HUES6 (cell line): ENCODE data around the gene ZNF213.

Experiments
- H3K27ac ChIP-seq: 2 replicates; pipeline ENCODE4 v1.7.0; 2013; ENCODE audit warnings: low read depth, mild to moderate bottlenecking, low read length, inconsistent platforms
- H3K27me3 ChIP-seq: 2 replicates; pipeline ENCODE4 v1.6.1; 2013; ENCODE audit warnings: low read length; ENCODE audit not compliant: control insufficient read depth, insufficient read depth
- H3K36me3 ChIP-seq: 2 replicates; pipeline ENCODE4 v1.6.1; 2013; ENCODE audit warnings: low read length; ENCODE audit not compliant: control insufficient read depth, insufficient read depth
- H3K4me1 ChIP-seq: 2 replicates; pipeline ENCODE4 v1.6.1; 2013; ENCODE audit warnings: low read length; ENCODE audit not compliant: control insufficient read depth, insufficient read depth
- H3K4me3 ChIP-seq: 2 replicates; pipeline ENCODE4 v1.5.1; 2013; ENCODE audit warnings: low read depth, low read length
- H3K9ac ChIP-seq: one replicate; pipeline ENCODE4 v1.6.1; 2013; ENCODE audit warnings: mild to moderate bottlenecking, low read length
- H3K9me3 ChIP-seq: 2 replicates; pipeline ENCODE4 v1.6.1; 2013; ENCODE audit warnings: low read depth, low read length; ENCODE audit not compliant: control insufficient read depth, insufficient read depth

The ZNF213 gene

GRCh38 chr16:3134338-3135125, at the start of gene ZNF213:
ZNF213 (plus strand) TSS chr16:3135029; CDS start chr16:3137281, 2,252 bp downstream.
- no peaks in the 10 kb centered on the region for H3K9me3 ChIP-seq
- peak within 1 kb of the TSS; percentile 93 for H3K27ac ChIP-seq
- H3K27me3 ChIP-seq: no peaks in the 10 kb centered on the region
- H3K4me3 ChIP-seq: peak within 1 kb of the TSS; percentile 98
- H3K9ac ChIP-seq: peak within 1 kb of the TSS; percentile 97
- H3K4me1 ChIP-seq: peaks cover 10% of the 10 kb centered on the region
- peaks cover 15% of the 10 kb centered on the region for H3K36me3 ChIP-seq

- H3K27ac ChIP-seq: peak overlapping the region; percentile 2; the same call in 1 of the 2 replicates
- peaks cover 33% of the 10 kb centered on the region for H3K36me3 ChIP-seq
- H3K9ac ChIP-seq: no peak overlapping the region
- peaks cover 17% of the 10 kb centered on the region for H3K4me1 ChIP-seq
- H3K27me3 ChIP-seq: no peaks in the 10 kb centered on the region
- no peak overlapping the region for H3K4me3 ChIP-seq
- no peaks in the 10 kb centered on the region; the same call in 1 of the 2 replicates for H3K9me3 ChIP-seq
Measured at GRCh38 chr16:3085868-3086595, 48.8 kb upstream of the ZNF213 start.

- H3K9me3 ChIP-seq: no peaks in the 10 kb centered on the region
Measured at GRCh38 chr16:3086596-3087242, 48.1 kb upstream of the ZNF213 start.

GRCh38 chr16:3087243-3088235, 47.3 kb upstream of the ZNF213 start:
- no peak overlapping the region for H3K9ac ChIP-seq
- peaks cover 48% of the 10 kb centered on the region for H3K36me3 ChIP-seq
- no peaks in the 10 kb centered on the region for H3K9me3 ChIP-seq
- 0 out of 2 replicates have a peak overlapping the region, but pooled peaks have one; percentile 2 for H3K27ac ChIP-seq
- H3K27me3 ChIP-seq: no peaks in the 10 kb centered on the region
- no peak overlapping the region for H3K4me3 ChIP-seq
- peaks cover 17% of the 10 kb centered on the region for H3K4me1 ChIP-seq

More at GRCh38 chr16:3086596-3087242, 48.1 kb upstream of the ZNF213 start:
- peaks cover 40% of the 10 kb centered on the region for H3K36me3 ChIP-seq
- H3K27me3 ChIP-seq: no peaks in the 10 kb centered on the region
- peaks cover 17% of the 10 kb centered on the region for H3K4me1 ChIP-seq
- peak overlapping the region; percentile 2; the same call in 1 of the 2 replicates for H3K27ac ChIP-seq
- H3K4me3 ChIP-seq: no peak overlapping the region
- no peak overlapping the region for H3K9ac ChIP-seq

GRCh38 chr16:3088450-3088849, 46.4 kb upstream of the ZNF213 start:
- H3K9ac ChIP-seq: no peak overlapping the region
- H3K9me3 ChIP-seq: no peaks in the 10 kb centered on the region
- peaks cover 54% of the 10 kb centered on the region for H3K36me3 ChIP-seq
- H3K4me3 ChIP-seq: no peak overlapping the region
- H3K4me1 ChIP-seq: peaks cover 17% of the 10 kb centered on the region
- no peaks in the 10 kb centered on the region for H3K27me3 ChIP-seq
- no peak overlapping the region for H3K27ac ChIP-seq

- H3K4me3 ChIP-seq: no peak overlapping the region
- H3K9ac ChIP-seq: no peak overlapping the region
- H3K9me3 ChIP-seq: no peaks in the 10 kb centered on the region
- peaks cover 17% of the 10 kb centered on the region for H3K4me1 ChIP-seq
- H3K27me3 ChIP-seq: no peaks in the 10 kb centered on the region
- no peak overlapping the region for H3K27ac ChIP-seq
- H3K36me3 ChIP-seq: peaks cover 54% of the 10 kb centered on the region
Measured at GRCh38 chr16:3088925-3089716, 45.7 kb upstream of the ZNF213 start.

GRCh38 chr16:3089717-3090592, 44.9 kb upstream of the ZNF213 start:
- H3K27me3 ChIP-seq: no peaks in the 10 kb centered on the region
- peaks cover 54% of the 10 kb centered on the region for H3K36me3 ChIP-seq
- H3K27ac ChIP-seq: no peak overlapping the region
- peaks cover 17% of the 10 kb centered on the region for H3K4me1 ChIP-seq
- no peak overlapping the region for H3K4me3 ChIP-seq
- H3K9me3 ChIP-seq: no peaks in the 10 kb centered on the region
- H3K9ac ChIP-seq: no peak overlapping the region

- Histone ChIP-seq H3K9me3 (no peaks in the 10 kb centered on the region), H3K27me3 (no peaks in the 10 kb centered on the region), H3K9ac (no peak overlapping the region), H3K4me1 (peaks cover 24% of the 10 kb centered on the region), H3K4me3 (no peak overlapping the region), H3K27ac (no peak overlapping the region), H3K36me3 (peaks cover 58% of the 10 kb centered on the region)
Measured at GRCh38 chr16:3091551-3091950, 43.3 kb upstream of the ZNF213 start.

- Histone ChIP-seq H3K36me3 (peaks cover 59% of the 10 kb centered on the region), H3K27ac (no peak overlapping the region), H3K27me3 (no peaks in the 10 kb centered on the region), H3K4me1 (peaks cover 23% of the 10 kb centered on the region), H3K9ac (no peak overlapping the region), H3K9me3 (no peaks in the 10 kb centered on the region), H3K4me3 (no peak overlapping the region)
Measured at GRCh38 chr16:3092501-3092941, 42.3 kb upstream of the ZNF213 start.
